A549 (cell line): ENCODE measurements around the gene HAUS3. TPM values are rescaled to one million over a fixed set of nuclear protein-coding genes. Genes with fewer than 3 reads are reported as not detected.

Experiments
- ATAC-seq, 2 experiments: fragments of 200-7000 bp in 1 of 2; fragments of >200 bp in 1 of 2; cut with Nextera tagmentation in 1 of 2; cut with Tn5 transposase in 1 of 2; 3 replicates each; pipeline versions ENCODE4 v1.8.0 to v1.9.1; 2018 to 2020; ENCODE audit warnings: mild to moderate bottlenecking in 1 of 2, moderate library complexity in 1 of 2
- CTCF ChIA-PET: fragments of 300-600 bp; sonication (Branson Sonifier 250); formaldehyde crosslinking; extraction: SDS; loops from one replicate; lab custom pipeline; 2021; ENCODE audit warnings: antibody characterized with exemption, inconsistent platforms; lab: Yijun Ruan, JAX
- POLR2A ChIA-PET: fragments of 350-600 bp; formaldehyde crosslinking; extraction: SDS; loops from one replicate; lab custom pipeline; 2021; ENCODE audit warnings: antibody characterized with exemption, inconsistent platforms; lab: Yijun Ruan, JAX
- DNase-seq, 2 experiments: peaks; one replicate each; pipeline versions ENCODE4 v3.0.0 to v3.0.0-alpha.2; 2011 to 2016; ENCODE audit warnings: low read depth in 1 of 2, low spot score in 1 of 2
- FAIRE-seq: peaks from 2 replicates; lab custom pipeline; 2011; peaks lifted over from hg19 to GRCh38; lab: Jason Lieb, UNC
- H3K27ac ChIP-seq, 2 experiments: fragments of >200 bp; sonication (Bioruptor Twin); formaldehyde crosslinking; 3 replicates each; pipeline ENCODE4 v1.5.1; 2016 to 2017
- H3K4me1 ChIP-seq: fragments of >200 bp; sonication (Bioruptor Twin); formaldehyde crosslinking; 3 replicates; pipeline ENCODE4 v1.6.1; 2016
- H3K4me2 ChIP-seq: fragments of >200 bp; sonication (Bioruptor Twin); formaldehyde crosslinking; 3 replicates; pipeline ENCODE4 v1.6.1; 2016
- H3K4me3 ChIP-seq: fragments of >200 bp; sonication (Bioruptor Twin); formaldehyde crosslinking; 3 replicates; pipeline ENCODE4 v1.5.1; 2016
- H3K9me3 ChIP-seq: fragments of >200 bp; sonication (Bioruptor Twin); formaldehyde crosslinking; 3 replicates; pipeline ENCODE4 v1.6.1; 2016
- CBX2 ChIP-seq: fragments of 200-600 bp; sonication (generic); IDR thresholded peaks from 2 replicates; pipeline ENCODE4 v1.6.1; 2016; ENCODE audit warnings: low read depth, mild to moderate bottlenecking, borderline replicate concordance
- CBX8 ChIP-seq: fragments of 200-600 bp; sonication (generic); IDR thresholded peaks from 2 replicates; pipeline ENCODE4 v1.6.1; 2016
- CEBPB ChIP-seq, 2 experiments: fragments of >200 bp in 1 of 2; sonication (Bioruptor Twin) in 1 of 2; formaldehyde crosslinking in 1 of 2; IDR thresholded peaks; 2 replicates each; pipeline ENCODE4 v1.6.1; 2012 to 2016
- EHF ChIP-seq: fragments of 250-450 bp; sonication (Bioruptor Pico); IDR thresholded peaks from 2 replicates; pipeline ENCODE4 v1.5.0; 2020; ENCODE audit warnings: mild to moderate bottlenecking
- ESRRA ChIP-seq: fragments of 150-350 bp; IDR thresholded peaks from 2 replicates; pipeline ENCODE4 v1.6.1; 2014; ENCODE audit warnings: mild to moderate bottlenecking, low read length, borderline replicate concordance
- FOSL2 ChIP-seq, 2 experiments: fragments of 450-650 bp in 1 of 2; fragments of >200 bp in 1 of 2; sonication (Bioruptor Twin) in 1 of 2; formaldehyde crosslinking; IDR thresholded peaks; 2 replicates each; pipeline versions ENCODE4 v1.5.0 to v1.6.1; 2016 to 2020; ENCODE audit warnings: mild to moderate bottlenecking in 1 of 2, moderate library complexity in 1 of 2
- GATA3 ChIP-seq: IDR thresholded peaks from 2 replicates; pipeline ENCODE4 v1.6.1; 2012; ENCODE audit warnings: borderline replicate concordance
- HOXA7 ChIP-seq: fragments of 250-450 bp; sonication (Bioruptor Pico); IDR thresholded peaks from 2 replicates; pipeline ENCODE4 v1.5.0; 2020; ENCODE audit warnings: mild to moderate bottlenecking, moderate library complexity
- HOXB5 ChIP-seq: fragments of 250-450 bp; sonication (Bioruptor Pico); IDR thresholded peaks from 2 replicates; pipeline ENCODE4 v1.5.0; 2020; ENCODE audit warnings: mild to moderate bottlenecking, moderate library complexity
- MYC ChIP-seq: IDR thresholded peaks from 2 replicates; pipeline ENCODE4 v1.6.1; 2012; ENCODE audit warnings: mild to moderate bottlenecking, inconsistent platforms, low read length, improper control_type of control experiment, borderline replicate concordance
- NPAS2 ChIP-seq: fragments of 250-450 bp; sonication (Bioruptor Pico); IDR thresholded peaks from 2 replicates; pipeline ENCODE4 v1.8.0; 2022; ENCODE audit warnings: mild to moderate bottlenecking, moderate library complexity, borderline replicate concordance
- RFX5 ChIP-seq: fragments of 450-650 bp; IDR thresholded peaks from 2 replicates; pipeline ENCODE4 v1.7.1; 2014; ENCODE audit warnings: antibody characterized with exemption, mild to moderate bottlenecking, moderate library complexity
- TFCP2L1 ChIP-seq: fragments of 250-450 bp; sonication (Bioruptor Pico); IDR thresholded peaks from 2 replicates; pipeline ENCODE4 v1.5.0; 2021; ENCODE audit warnings: mild to moderate bottlenecking
- TP53 ChIP-seq: fragments of 250-450 bp; sonication (Bioruptor Pico); IDR thresholded peaks from 2 replicates; pipeline ENCODE4 v1.5.0; 2021; ENCODE audit warnings: mild to moderate bottlenecking, moderate library complexity
- ZC3H11A ChIP-seq: fragments of 450-650 bp; IDR thresholded peaks from 2 replicates; pipeline ENCODE4 v1.6.1; 2014; ENCODE audit warnings: antibody characterized with exemption, mild to moderate bottlenecking
- ZSCAN20 ChIP-seq: fragments of 250-450 bp; sonication (Bioruptor Pico); IDR thresholded peaks from 2 replicates; pipeline ENCODE4 v1.8.0; 2022; ENCODE audit warnings: mild to moderate bottlenecking, moderate library complexity
- WGBS: methylation state at CpG from one replicate; pipeline ENCODE4 v1.1.6; 2017; ENCODE audit errors: missing lambda C conversion rate; 5-methylcytosine and 5-hydroxymethylcytosine counted together
- polyA plus RNA-seq, 4 experiments: library from polyadenylated mRNA; depleted of rRNA in 3 of 4; stranded (reverse); fragments of >200 nt; fragmentation: RNase III in 1 of 4; extraction: RNeasy Plus Mini Kit Qiagen cat#74134 plus additional on column Dnase treatment in 1 of 4; gene quantifications; 2 replicates in 3 of 4; 3 replicates in 1 of 4; pipeline ENCODE4 v1.2.3, GENCODE V29; 2011 to 2017
- TF ChIP-seq, protein P1 (sequence below): fragments of 450-650 bp; IDR thresholded peaks from 2 replicates; pipeline ENCODE4 v1.6.1; 2014; ENCODE audit warnings: antibody characterized with exemption
- TF ChIP-seq, protein P2 (sequence below): fragments of >200 bp; sonication (Bioruptor Twin); formaldehyde crosslinking; IDR thresholded peaks from 3 replicates; pipeline ENCODE4 v1.6.1; 2016
- TF ChIP-seq, protein P3 (sequence below): fragments of 200-600 bp; sonication (generic); IDR thresholded peaks from 2 replicates; pipeline ENCODE4 v1.6.1; 2016; ENCODE audit warnings: antibody characterized with exemption, mild to moderate bottlenecking, moderate library complexity

Gene HAUS3
- polyA plus RNA-seq, 2 of the 4 experiments (the other 2 are of a cell fraction) = 7.7 to 10.6 TPM

DNA sequence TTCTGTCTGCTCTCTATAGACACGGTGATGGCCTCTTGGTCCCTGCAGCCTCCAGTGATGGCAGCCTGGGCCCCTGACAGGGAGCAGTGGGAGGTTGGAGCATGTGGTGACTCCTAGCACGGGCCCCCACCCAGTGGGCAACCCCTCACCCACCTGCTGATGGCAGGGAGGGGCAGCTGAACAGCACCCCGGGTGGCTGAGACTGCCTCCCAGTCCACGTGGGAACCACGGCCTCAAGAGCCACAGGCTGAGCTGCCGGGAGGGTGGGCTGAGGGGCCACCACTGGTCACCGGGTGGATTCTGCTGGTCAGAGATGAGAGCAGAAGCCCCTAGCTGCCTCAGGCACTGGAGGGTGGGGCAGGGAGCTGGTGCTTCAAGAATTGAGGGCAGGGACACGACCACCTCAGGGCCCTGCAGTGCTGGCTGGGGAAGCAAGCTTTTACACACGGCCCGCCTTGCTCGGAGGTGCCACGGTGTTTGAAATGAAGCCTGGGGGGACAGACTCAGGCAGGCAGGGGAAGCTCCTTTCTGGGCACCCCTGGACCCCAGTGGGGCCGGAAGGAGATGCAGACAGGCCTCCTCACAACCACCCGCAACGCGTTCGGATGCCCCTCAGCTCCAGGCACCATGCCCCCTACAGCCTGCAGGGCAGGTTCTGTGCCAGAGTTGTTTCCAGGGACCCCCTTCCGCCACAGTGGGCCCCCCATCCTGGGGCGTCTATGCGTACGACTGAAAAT is 6.3 kb upstream of the HAUS3 start:
- WGBS = 94% methylated on average over 9 of the region's 21 CpGs
- FAIRE-seq (no peak), DNase-seq (no peak), ATAC-seq (no peak)
- Histone ChIP-seq H3K4me2 (no peak overlapping the region), H3K4me3 (no peak overlapping the region), H3K9me3 (no peaks in the 10 kb centered on the region), H3K4me1 (no peaks in the 10 kb centered on the region), H3K27ac (no peak overlapping the region)
- ChIA-PET CTCF (no interaction called here), POLR2A (no interaction called here)
- TF ChIP-seq CEBPB (IDR thresholded peaks at IDR 0.05) (no peak), ESRRA (no peak), HOXA7 (CRISPR knock-in tag) (no peak), CBX8 (no peak), MYC (no peak), ZSCAN20 (no peak), TP53 (CRISPR knock-in tag) (no peak), TFCP2L1 (CRISPR knock-in tag) (no peak), NPAS2 (no peak), CBX2 (no peak), RFX5 (no peak), ZC3H11A (no peak), HOXB5 (CRISPR knock-in tag) (no peak)
- TF ChIP-seq, protein P1, sequence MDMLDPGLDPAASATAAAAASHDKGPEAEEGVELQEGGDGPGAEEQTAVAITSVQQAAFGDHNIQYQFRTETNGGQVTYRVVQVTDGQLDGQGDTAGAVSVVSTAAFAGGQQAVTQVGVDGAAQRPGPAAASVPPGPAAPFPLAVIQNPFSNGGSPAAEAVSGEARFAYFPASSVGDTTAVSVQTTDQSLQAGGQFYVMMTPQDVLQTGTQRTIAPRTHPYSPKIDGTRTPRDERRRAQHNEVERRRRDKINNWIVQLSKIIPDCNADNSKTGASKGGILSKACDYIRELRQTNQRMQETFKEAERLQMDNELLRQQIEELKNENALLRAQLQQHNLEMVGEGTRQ = no peak

DNA sequence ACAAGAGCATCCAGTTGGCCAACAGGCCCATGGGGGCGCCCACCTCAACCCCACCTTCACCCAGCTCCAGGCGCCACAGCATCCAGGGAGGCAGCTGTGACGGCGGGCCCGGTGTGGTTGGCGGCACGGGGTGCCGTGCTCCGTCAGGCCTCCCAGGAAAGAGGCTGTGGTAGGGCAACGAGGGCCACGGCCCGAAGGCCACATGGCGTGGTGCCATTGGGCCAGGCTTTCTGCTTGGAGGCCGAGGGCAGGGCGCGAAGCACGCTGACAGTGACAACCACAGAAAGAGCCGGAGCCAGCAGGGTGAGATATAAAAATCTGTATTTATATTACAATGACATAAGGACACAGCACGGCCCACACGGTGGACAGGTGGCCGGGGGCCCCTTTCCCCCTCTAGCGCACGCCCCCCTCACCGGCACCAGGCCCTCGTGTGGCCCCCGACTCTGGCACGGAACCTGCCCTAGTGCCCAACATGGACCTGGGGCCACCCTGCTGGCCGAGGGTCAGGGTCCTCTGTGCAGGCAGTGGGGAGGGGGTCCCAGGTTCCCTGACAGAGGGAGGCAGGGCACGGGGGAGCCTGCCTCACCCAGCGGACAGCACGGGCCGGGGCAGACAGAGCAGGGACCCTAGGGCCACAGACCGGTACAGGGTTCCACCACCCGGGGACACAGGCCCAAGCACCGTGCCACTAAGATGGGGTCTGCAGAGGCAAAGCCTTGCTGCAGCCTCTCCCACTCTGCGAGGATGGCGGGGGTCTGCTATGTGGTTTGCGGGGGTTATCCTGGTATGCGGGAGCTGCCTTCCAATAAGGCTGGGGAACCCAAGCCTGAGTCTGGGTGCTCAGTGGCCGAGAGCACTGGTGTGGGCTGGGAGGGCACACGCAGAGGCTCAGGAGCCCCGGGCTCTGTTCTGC is 5.5 kb upstream of the HAUS3 start:
- TF ChIP-seq GATA3 = no peak
- no peak for TF ChIP-seq FOSL2 (IDR thresholded peaks at IDR 0.05)
- no peak for TF ChIP-seq FOSL2 (CRISPR knock-in tag; IDR thresholded peaks at IDR 0.05)
- no peak for TF ChIP-seq EHF (CRISPR knock-in tag)
- TF ChIP-seq, protein P2, sequence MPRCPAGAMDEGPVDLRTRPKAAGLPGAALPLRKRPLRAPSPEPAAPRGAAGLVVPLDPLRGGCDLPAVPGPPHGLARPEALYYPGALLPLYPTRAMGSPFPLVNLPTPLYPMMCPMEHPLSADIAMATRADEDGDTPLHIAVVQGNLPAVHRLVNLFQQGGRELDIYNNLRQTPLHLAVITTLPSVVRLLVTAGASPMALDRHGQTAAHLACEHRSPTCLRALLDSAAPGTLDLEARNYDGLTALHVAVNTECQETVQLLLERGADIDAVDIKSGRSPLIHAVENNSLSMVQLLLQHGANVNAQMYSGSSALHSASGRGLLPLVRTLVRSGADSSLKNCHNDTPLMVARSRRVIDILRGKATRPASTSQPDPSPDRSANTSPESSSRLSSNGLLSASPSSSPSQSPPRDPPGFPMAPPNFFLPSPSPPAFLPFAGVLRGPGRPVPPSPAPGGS = no peak
- TF ChIP-seq, protein P3, sequence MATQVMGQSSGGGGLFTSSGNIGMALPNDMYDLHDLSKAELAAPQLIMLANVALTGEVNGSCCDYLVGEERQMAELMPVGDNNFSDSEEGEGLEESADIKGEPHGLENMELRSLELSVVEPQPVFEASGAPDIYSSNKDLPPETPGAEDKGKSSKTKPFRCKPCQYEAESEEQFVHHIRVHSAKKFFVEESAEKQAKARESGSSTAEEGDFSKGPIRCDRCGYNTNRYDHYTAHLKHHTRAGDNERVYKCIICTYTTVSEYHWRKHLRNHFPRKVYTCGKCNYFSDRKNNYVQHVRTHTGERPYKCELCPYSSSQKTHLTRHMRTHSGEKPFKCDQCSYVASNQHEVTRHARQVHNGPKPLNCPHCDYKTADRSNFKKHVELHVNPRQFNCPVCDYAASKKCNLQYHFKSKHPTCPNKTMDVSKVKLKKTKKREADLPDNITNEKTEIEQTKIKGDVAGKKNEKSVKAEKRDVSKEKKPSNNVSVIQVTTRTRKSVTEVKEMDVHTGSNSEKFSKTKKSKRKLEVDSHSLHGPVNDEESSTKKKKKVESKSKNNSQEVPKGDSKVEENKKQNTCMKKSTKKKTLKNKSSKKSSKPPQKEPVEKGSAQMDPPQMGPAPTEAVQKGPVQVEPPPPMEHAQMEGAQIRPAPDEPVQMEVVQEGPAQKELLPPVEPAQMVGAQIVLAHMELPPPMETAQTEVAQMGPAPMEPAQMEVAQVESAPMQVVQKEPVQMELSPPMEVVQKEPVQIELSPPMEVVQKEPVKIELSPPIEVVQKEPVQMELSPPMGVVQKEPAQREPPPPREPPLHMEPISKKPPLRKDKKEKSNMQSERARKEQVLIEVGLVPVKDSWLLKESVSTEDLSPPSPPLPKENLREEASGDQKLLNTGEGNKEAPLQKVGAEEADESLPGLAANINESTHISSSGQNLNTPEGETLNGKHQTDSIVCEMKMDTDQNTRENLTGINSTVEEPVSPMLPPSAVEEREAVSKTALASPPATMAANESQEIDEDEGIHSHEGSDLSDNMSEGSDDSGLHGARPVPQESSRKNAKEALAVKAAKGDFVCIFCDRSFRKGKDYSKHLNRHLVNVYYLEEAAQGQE = no peak
- no peak for FAIRE-seq
- ChIA-PET CTCF (interaction anchor here (0.6 kb wide), 1 partner anchor 212 kb away, joined by 4 read pairs; no protein-coding TSS in a partner anchor), POLR2A (no interaction called here)
- no peaks in the 10 kb centered on the region for H3K4me1 ChIP-seq
- no peak for DNase-seq
- WGBS = 74% methylated on average over 10 of the region's 42 CpGs
- H3K4me2 ChIP-seq = no peak overlapping the region
- ATAC-seq = no peak
- H3K27ac ChIP-seq = no peak overlapping the region
- no peak overlapping the region for H3K4me3 ChIP-seq
- H3K9me3 ChIP-seq = no peaks in the 10 kb centered on the region
